ENCODE results near the gene FAAH.

The FAAH gene

DNA sequence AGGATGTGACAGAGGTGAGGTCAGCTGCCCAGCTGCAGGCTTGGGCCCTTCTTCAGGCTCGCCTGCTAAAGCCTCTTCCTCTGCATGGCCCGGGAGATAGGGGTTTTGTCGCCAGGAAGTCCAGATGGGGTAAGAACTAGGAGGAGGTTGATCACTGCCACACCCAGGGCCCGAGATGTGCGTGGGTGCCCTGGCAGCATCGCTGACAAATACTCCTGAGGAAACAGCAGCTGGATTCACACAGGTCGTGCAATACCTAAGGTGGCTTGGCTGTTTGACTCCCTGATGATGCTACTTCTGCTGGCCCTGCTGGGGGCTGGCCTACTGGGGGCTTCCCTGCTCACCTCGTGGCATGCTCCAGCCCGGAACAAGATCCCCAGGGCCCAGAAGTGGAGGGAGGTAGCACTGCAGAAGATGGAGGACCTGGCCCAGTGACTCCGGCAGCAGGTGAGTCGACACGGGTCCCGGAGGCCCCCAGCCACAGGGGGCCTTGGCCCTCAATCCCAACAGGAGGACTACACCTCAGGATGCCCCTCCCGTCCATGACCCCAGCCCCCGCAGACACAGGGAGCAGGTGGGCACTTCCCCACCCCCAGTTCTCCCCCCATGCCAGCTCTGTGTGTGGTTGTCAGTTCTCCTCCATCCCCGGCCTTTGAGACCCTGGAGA is 29.6 kb downstream of the FAAH start:
- no peak for DNase-seq

DNA sequence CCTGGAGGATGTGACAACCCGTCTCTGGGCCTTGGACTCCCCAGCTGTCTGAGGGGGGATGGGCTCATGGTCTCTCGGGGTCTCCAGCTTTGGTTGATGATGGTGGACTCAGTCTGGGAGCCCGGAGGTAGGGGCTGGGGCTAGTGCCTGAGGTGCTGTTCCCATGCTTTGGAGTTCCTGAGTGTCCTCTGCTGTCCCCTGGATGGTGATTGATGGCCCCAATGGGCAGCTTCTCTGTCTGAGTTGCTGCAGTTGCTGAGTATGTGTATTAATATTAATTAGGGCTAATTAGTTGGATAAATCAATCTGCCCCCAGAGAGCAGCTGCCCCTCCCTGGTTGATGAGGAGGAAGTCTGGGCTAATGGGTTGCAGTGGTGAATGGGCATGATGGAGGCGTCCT is 30.6 kb downstream of the FAAH start:
- no peak for DNase-seq

GRCh38 chr1:46425726-46426125 is 31.6 kb downstream of the FAAH start:
- DNase-seq, result no peak

DNA sequence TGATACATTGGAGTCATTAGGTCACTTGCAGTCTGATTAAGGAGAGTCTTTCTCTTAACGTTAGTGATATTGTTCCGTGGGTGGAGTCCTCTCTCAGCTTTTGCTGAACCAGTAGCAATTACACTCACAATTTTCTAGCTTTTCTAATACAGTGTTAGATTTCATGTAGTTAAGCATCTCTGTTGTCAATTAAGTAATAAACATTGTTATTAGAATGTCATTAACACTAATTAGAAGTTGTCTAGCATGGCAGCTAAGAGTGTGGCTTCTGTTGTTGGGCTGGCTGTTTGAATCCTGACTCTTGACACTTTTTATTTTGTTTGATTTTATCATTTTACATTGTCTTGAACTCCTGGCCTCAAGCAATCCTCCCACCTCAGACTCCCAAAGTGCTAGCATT is 33.4 kb downstream of the FAAH start:
- no peak for DNase-seq

DNA sequence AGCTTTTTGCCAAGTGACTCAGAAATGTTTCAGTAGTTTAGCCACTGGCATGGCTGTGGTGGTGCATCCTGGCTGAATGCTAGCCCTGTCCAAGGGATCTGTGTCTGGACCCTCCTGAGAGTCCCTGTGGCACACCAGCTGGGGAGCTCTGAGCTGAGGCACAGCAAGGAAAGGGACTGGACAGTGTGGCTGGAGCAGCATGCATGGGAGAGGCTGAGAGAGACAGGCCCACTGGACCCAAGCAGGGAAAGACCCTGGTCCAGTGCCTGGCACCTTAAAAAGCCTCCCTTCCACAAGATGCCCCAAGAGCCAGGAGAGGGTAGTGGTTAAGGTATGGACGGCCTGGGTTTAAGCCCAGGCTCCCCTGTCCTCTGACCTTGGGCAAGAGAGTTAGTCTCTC is 35.3 kb downstream of the FAAH start:
- no peak for DNase-seq

GRCh38 chr1:46431695-46432094 is 37.6 kb downstream of the FAAH start:
- no peak for DNase-seq

GRCh38 chr1:46432781-46433327 is 38.7 kb downstream of the FAAH start:
- no peak for DNase-seq

DNA sequence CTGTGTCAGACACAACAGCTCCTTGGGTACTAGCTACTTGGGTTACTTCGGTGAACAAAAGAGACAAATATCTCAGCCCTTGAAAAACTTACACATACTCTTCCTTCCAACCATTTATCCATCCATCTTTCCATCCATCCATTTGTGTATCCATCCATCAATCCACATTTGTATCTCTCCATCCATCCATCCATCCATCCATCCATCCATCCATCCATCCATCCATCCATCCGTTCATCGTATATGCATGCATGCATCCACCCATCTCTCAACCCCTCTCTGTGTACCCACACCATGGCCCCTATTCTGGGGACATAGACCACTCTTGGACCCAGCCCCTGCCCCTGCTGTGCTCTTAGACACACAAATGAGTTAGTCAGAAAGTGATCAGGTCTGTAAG is 40.2 kb downstream of the FAAH start:
- no peak for DNase-seq

DNA sequence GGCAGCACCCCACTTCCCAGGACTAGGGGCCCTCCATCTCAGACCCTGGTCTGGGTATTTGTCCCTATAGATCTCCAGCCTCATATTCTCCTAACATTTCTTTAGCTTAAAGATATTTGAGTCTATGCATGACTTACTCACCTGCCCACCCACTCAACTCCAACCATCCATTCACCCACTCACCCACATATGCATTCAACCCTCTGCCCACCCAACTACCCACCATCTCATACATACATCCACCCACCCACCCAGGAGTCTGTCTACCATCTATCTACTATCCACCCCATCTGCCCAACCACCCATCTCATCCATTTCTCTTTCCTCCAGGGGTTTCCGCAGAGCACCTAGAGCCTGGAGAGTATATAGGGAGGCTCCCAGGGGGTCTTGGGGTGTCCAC is 42.7 kb downstream of the FAAH start:
- DNase-seq, result no peak

DNA sequence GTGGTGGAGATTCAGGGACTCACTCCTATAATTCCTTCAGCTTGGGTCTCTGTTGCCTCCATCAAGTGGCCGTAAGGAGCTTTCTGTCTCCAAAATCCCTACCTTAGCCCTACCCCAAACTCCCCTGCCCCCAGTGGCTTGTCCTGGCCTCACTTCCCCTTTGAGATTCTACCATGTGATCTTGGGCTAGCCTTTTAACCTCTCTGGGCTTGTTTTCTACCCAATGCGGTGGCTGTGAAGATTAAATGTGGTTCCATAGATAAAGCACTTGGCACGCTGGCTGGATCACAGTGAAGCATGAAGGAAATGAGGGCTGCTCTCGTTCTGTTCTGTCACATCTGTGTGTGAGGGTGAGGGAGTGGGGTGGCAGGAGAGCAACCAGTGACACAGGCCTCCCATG is 43.6 kb downstream of the FAAH start:
- no peak for DNase-seq

DNA sequence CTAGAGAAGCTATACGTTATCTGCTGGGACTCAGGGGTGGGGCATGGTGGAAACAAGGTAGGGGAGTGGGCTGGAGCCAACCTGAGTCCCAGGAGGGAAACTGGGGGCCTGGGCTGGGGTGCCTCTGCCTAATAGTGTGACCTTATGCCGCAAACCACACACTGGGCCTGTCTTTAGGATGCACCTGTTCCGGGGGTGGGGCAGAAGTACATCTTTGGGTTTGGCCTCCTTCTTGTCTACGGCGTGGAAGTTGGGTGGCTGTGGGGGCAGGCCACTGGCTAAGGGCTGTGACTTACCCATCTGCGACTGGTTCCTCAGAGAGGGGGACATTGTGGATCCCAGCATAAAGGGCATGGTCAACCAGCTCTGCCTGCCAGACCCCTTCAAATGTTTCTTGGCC is 44.2 kb downstream of the FAAH start:
- DNase-seq, result no peak

GRCh38 chr1:46440478-46440877 is 46.4 kb downstream of the FAAH start:
- DNase-seq, result no peak

- DNase-seq, result peak; percentile 24
These were observed 48.4 kb downstream of the FAAH start for GRCh38 chr1:46442317-46443161.

GRCh38 chr1:46444466-46444865 is 50.3 kb downstream of the FAAH start:
- DNase-seq, result no peak

- no peak for DNase-seq
These were observed 51.7 kb downstream of the FAAH start for GRCh38 chr1:46445773-46446256.

- no peak for DNase-seq
These were observed 52.8 kb downstream of the FAAH start for GRCh38 chr1:46446646-46447498.

- no peak for DNase-seq
These were observed 53.5 kb downstream of the FAAH start for GRCh38 chr1:46447499-46448108.

GRCh38 chr1:46448109-46448911 is 54.2 kb downstream of the FAAH start:
- no peak for DNase-seq

DNA sequence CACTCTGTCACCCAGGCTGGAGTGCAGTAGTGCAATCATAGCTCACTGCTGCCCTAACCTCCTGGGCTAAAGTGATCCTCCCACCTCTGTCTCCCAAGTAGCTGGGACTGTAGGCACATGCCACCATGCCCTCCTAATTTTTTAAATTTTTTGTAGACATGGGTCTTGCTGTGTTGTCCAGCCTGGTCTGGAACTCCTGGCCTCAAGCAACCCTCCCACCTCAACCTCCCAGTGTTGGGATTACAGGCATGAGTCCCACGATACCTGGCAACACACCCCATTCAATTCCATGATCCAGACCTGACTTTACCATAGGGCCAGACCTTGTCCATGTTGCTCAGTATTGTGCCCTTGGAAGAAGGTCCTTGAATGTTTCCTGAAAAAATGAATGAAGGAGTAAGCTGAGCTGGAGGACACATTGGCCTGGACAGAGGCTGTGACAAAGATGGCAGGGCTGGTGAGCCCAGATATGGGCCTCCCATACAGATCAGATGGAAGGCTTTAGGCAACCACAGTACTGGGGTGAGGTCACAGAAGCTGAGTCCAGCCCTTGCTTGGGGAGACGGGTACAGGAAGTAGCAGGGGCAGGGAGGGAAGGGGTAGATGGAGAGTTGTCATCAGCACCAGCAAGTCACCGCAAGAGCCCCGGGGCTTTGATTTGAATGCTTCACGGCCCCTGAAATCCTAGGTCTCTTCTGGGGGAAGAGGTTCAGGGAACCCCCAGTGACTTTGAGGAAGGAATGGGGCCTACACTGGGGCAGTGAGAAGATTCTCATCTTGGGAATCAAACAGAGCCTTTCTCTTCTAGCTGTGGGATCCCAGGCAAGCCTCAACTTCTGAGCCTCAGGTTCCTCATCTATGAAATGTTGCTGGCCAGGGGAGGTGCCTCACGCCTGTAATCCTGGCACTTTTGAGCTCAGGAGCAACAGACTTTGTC is 55.4 kb downstream of the FAAH start:
- DNase-seq, result no peak

DNA sequence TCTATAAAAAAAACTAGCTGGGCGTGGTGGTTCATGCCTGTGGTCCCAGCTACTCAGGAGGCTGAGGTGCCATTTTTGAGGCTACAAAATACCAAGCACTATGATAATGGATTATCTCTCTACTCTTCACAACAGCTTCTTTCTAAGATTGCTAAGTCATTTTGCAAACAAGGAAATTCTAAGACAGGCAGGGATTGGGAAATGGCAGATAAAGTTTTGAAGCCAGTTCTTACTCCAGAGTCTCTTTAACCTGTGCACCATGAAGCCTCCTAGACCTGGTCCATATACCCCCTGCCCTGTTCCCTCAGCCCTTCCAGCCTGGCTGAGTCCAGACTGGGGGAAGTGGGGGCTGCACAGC is 56.0 kb downstream of the FAAH start:
- DNase-seq, result no peak

Measured in activated gamma-delta T cell (primary cell).